HepG2 (cell line): Measurements from ENCODE around the gene CADM4. TPM values are rescaled to one million over a fixed set of nuclear protein-coding genes. Genes with fewer than 3 reads are reported as not detected.
A peak's percentile ranks its signal among the peaks of the same experiment; 100 is the strongest.

Experiments
- CEBPZ ChIP-seq: IDR thresholded peaks from 2 replicates; pipeline ENCODE4 v1.6.1; 2012; ENCODE audit warnings: low read length, improper control_type of control experiment
- ESRRA ChIP-seq: sonication (generic); formaldehyde crosslinking; IDR thresholded peaks from 2 replicates; pipeline ENCODE4 v1.5.1; 2020; ENCODE audit warnings: mild to moderate bottlenecking, low read depth, missing genetic modification reagents
- FOXK1 ChIP-seq: sonication (generic); formaldehyde crosslinking; IDR thresholded peaks from 2 replicates; pipeline ENCODE4 v1.4.0; 2020; ENCODE audit warnings: low read depth, missing genetic modification reagents, borderline replicate concordance
- JUNB ChIP-seq: sonication (generic); formaldehyde crosslinking; IDR thresholded peaks from 2 replicates; pipeline ENCODE4 v1.8.0; 2022; ENCODE audit warnings: missing genetic modification reagents, mild to moderate bottlenecking, borderline replicate concordance
- KAT8 ChIP-seq: IDR thresholded peaks from 2 replicates; pipeline ENCODE4 v1.6.1; 2016; ENCODE audit warnings: missing genetic modification reagents, missing compliant biosample characterization
- MAZ ChIP-seq, 2 experiments: sonication (generic) in 1 of 2; formaldehyde crosslinking in 1 of 2; IDR thresholded peaks; 2 replicates each; pipeline versions ENCODE4 v1.5.0 to v1.6.1; 2012 to 2020; ENCODE audit warnings: low read depth in 2 of 2, mild to moderate bottlenecking in 2 of 2, borderline replicate concordance in 1 of 2, improper control_type of control experiment in 1 of 2, low read length in 1 of 2, missing genetic modification reagents in 1 of 2, moderate library complexity in 1 of 2
- POLR2AphosphoS5 ChIP-seq: IDR thresholded peaks from 2 replicates; pipeline ENCODE4 v1.6.1; 2012; ENCODE audit warnings: low read depth, low read length
- RFX3 ChIP-seq: IDR thresholded peaks from 2 replicates; pipeline ENCODE4 v1.6.1; 2016; ENCODE audit warnings: missing biosample characterization, missing genetic modification reagents
- RFXAP ChIP-seq: sonication (generic); formaldehyde crosslinking; IDR thresholded peaks from 2 replicates; pipeline ENCODE4 v1.4.0; 2020; ENCODE audit warnings: missing genetic modification reagents, borderline replicate concordance
- SAP130 ChIP-seq: IDR thresholded peaks from 2 replicates; pipeline ENCODE4 v1.6.1; 2016; ENCODE audit warnings: low read depth
- TCF12 ChIP-seq, 2 experiments: fragments of 450-650 bp in 1 of 2; sonication (generic) in 1 of 2; formaldehyde crosslinking in 1 of 2; IDR thresholded peaks; 2 replicates each; pipeline versions ENCODE4 v1.6.1 to v1.8.0; 2017 to 2022; ENCODE audit warnings: antibody characterized with exemption in 1 of 2, mild to moderate bottlenecking in 1 of 2, missing genetic modification reagents in 1 of 2, moderate library complexity in 1 of 2
- TCF7 ChIP-seq: sonication (generic); IDR thresholded peaks from 2 replicates; pipeline ENCODE4 v1.6.1; 2016; ENCODE audit warnings: antibody characterized with exemption, low read depth
- ZBTB8A ChIP-seq: sonication (generic); formaldehyde crosslinking; IDR thresholded peaks from 2 replicates; pipeline ENCODE4 v1.4.0; 2020; ENCODE audit warnings: mild to moderate bottlenecking, low read depth, missing genetic modification reagents, borderline replicate concordance
- ZFY ChIP-seq: sonication (generic); formaldehyde crosslinking; IDR thresholded peaks from 2 replicates; pipeline ENCODE4 v1.4.0; 2020; ENCODE audit warnings: missing genetic modification reagents
- ZMAT3 ChIP-seq: sonication (generic); formaldehyde crosslinking; conservative IDR thresholded peaks from 2 replicates; pipeline ENCODE4 v1.7.0; 2021; ENCODE audit warnings: missing genetic modification reagents
- ZNF567 ChIP-seq: sonication (generic); formaldehyde crosslinking; IDR thresholded peaks from 2 replicates; pipeline ENCODE4 v1.8.1; 2023; ENCODE audit warnings: mild to moderate bottlenecking, missing genetic modification reagents, borderline replicate concordance
- ZNF597 ChIP-seq: sonication (generic); formaldehyde crosslinking; IDR thresholded peaks from 2 replicates; pipeline ENCODE4 v1.5.0; 2020; ENCODE audit warnings: missing genetic modification reagents
- polyA plus RNA-seq, 8 experiments: library from polyadenylated mRNA; depleted of rRNA in 3 of 8; stranded (reverse) in 7 of 8; unstranded in 1 of 8; fragments of >200 nt; fragmentation: Illumina TruSeq in 4 of 8; extraction: Trizol in 4 of 8; gene quantifications; 2 replicates each; pipeline versions ENCODE4 v1.2.1 to v1.2.3, GENCODE V29; 2011 to 2016; ENCODE audit warnings: low read depth in 4 of 8, missing spikeins in 1 of 8, mixed read lengths in 1 of 8; ENCODE audit not compliant: insufficient read depth in 1 of 8
- total RNA-seq, 5 experiments: library from RNA; depleted of rRNA; stranded (reverse); fragments of >200 nt; fragmentation: Illumina TruSeq; extraction: Trizol; gene quantifications; 2 replicates each; pipeline ENCODE4 v1.2.3, GENCODE V29; 2016; ENCODE audit warnings: low read depth in 1 of 5
- TF ChIP-seq, protein P1 (sequence below): sonication (generic); formaldehyde crosslinking; conservative IDR thresholded peaks from 2 replicates; pipeline ENCODE4 v1.4.0; 2020; ENCODE audit warnings: missing genetic modification reagents
- TF ChIP-seq, protein P2 (sequence below): sonication (generic); formaldehyde crosslinking; IDR thresholded peaks from 2 replicates; pipeline ENCODE4; 2020; ENCODE audit warnings: missing genetic modification reagents, mild to moderate bottlenecking, borderline replicate concordance

CADM4 gene
- total and polyA plus RNA-seq, 2 of the 13 experiments (the other 11 are each of a cell fraction or from before 2014, with no cell fraction given): 8.5 to 16.0 TPM

DNA sequence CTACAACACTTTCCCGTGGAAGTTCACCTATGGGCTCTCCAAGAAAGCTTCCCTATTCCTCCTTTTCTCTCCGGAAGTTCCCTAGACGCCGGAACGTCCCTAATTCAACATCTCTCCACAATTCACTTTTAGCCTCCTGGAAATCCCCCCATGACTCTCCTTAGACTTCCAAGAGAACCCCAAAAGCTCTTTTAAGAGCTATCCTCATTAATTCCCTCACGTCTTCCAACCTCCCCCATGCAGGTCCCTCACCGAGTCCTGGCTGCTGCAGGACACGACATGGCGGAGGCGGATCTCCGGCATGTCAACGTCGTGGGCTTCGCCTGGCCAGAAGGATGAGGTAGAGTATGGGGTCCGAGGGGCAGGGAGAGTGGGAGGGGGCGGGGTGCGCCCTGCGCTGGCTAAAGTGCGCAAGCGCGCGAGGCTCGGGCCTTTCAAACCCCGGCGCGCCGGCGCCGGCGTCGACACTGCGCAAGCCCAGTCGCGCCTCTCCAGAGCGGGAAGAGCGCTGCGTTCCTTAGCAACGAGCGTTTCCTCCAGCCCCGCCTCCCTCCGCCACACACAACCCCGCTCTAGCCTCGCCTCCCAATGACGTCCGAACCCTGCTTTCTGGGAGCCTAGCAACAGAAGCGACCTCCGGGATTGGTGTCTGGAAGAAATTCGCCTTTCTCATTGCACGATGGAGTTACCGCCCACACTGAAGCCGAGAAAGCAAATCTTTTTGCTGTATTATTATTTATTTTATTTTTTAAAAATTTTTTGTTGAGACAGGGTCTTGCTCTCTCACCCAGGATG, 64.3 kb downstream of the CADM4 start, which contains the start of the genes PINLYP and XRCC1 (continued):
- TF ChIP-seq POLR2AphosphoS5 (peak; percentile 79), ZNF567 (CRISPR knock-in tag) (no peak), TCF7 (no peak), RFXAP (CRISPR knock-in tag) (peak; percentile 99), MAZ (IDR thresholded peaks at IDR 0.05; ENCODE audit: borderline replicate concordance, low read depth, low read length) (peak; percentile 75; the same call in 1 of the 2 replicates), MAZ (CRISPR knock-in tag; IDR thresholded peaks at IDR 0.05; ENCODE audit: low read depth) (no peak), FOXK1 (CRISPR knock-in tag) (no peak), SAP130 (CRISPR knock-in tag) (peak; percentile 91), ZFY (peak; percentile 50; the same call in 1 of the 2 replicates), ESRRA (CRISPR knock-in tag) (no peak), KAT8 (CRISPR knock-in tag) (peak; percentile 87), ZNF597 (CRISPR knock-in tag) (no peak), TCF12 (IDR thresholded peaks at IDR 0.05) (no peak), TCF12 (CRISPR knock-in tag; IDR thresholded peaks at IDR 0.05) (no peak), RFX3 (CRISPR knock-in tag) (peak; percentile 75), JUNB (CRISPR knock-in tag) (no peak), ZBTB8A (CRISPR knock-in tag) (no peak), ZMAT3 (no peak), CEBPZ (no peak)
- TF ChIP-seq, protein P1, sequence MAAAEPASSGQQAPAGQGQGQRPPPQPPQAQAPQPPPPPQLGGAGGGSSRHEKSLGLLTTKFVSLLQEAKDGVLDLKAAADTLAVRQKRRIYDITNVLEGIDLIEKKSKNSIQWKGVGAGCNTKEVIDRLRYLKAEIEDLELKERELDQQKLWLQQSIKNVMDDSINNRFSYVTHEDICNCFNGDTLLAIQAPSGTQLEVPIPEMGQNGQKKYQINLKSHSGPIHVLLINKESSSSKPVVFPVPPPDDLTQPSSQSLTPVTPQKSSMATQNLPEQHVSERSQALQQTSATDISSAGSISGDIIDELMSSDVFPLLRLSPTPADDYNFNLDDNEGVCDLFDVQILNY (CRISPR knock-in tag): peak; percentile 92
- TF ChIP-seq, protein P2, sequence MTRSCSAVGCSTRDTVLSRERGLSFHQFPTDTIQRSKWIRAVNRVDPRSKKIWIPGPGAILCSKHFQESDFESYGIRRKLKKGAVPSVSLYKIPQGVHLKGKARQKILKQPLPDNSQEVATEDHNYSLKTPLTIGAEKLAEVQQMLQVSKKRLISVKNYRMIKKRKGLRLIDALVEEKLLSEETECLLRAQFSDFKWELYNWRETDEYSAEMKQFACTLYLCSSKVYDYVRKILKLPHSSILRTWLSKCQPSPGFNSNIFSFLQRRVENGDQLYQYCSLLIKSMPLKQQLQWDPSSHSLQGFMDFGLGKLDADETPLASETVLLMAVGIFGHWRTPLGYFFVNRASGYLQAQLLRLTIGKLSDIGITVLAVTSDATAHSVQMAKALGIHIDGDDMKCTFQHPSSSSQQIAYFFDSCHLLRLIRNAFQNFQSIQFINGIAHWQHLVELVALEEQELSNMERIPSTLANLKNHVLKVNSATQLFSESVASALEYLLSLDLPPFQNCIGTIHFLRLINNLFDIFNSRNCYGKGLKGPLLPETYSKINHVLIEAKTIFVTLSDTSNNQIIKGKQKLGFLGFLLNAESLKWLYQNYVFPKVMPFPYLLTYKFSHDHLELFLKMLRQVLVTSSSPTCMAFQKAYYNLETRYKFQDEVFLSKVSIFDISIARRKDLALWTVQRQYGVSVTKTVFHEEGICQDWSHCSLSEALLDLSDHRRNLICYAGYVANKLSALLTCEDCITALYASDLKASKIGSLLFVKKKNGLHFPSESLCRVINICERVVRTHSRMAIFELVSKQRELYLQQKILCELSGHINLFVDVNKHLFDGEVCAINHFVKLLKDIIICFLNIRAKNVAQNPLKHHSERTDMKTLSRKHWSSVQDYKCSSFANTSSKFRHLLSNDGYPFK (CRISPR knock-in tag): 0 out of 2 replicates have a peak, but pooled peaks have one; percentile 35
